Gastrocnemius medialis (tissue), 4 donors: ENCODE measurements around the gene PCLO. TPM values are rescaled to one million over a fixed set of nuclear protein-coding genes. Genes with fewer than 3 reads are reported as not detected.

ENCODE experiments used
- ATAC-seq, 2 donors: fragments of 150-250 bp; one replicate each; pipeline ENCODE4 v1.9.1; 2016
- DNase-seq, 2 donors: peaks; one replicate each; pipeline ENCODE4 v3.0.0-alpha.2; 2019
- H3K27ac ChIP-seq, 4 donors: fragments of 200-600 bp; sonication (generic); 1 replicate in 1 of 4; 2 replicates in 3 of 4; pipeline ENCODE4 v1.5.1; 2016 to 2018; ENCODE audit warnings: mild to moderate bottlenecking in 2 of 4, moderate library complexity in 1 of 4
- H3K27me3 ChIP-seq, 3 donors: fragments of 200-600 bp; sonication (generic) in 2 of 3; 1 replicate in 1 of 3; 2 replicates in 2 of 3; pipeline versions ENCODE4 v1.5.1 to v1.6.0; 2016 to 2019; ENCODE audit warnings: mild to moderate bottlenecking in 1 of 3, moderate library complexity in 1 of 3
- H3K36me3 ChIP-seq, 2 donors: fragments of 200-600 bp; sonication (generic) in 1 of 2; one replicate each; pipeline ENCODE4 v1.5.1; 2017 to 2018
- H3K4me1 ChIP-seq, 2 donors: fragments of 200-600 bp; sonication (generic) in 1 of 2; one replicate each; pipeline ENCODE4 v1.5.1; 2016 to 2017; ENCODE audit warnings: mild to moderate bottlenecking in 2 of 2
- H3K4me3 ChIP-seq, 4 donors: fragments of 200-600 bp; sonication (generic) in 3 of 4; 1 replicate in 1 of 4; 2 replicates in 3 of 4; pipeline ENCODE4 v1.5.1; 2016 to 2019; ENCODE audit warnings: mild to moderate bottlenecking in 2 of 4
- H3K9me3 ChIP-seq, 3 donors: fragments of 200-600 bp; sonication (generic) in 2 of 3; 1 replicate in 1 of 3; 2 replicates in 2 of 3; pipeline ENCODE4 v1.5.1; 2016 to 2019
- POLR2A ChIP-seq, 2 donors: fragments of 450-650 bp; IDR thresholded peaks; one replicate each; pipeline ENCODE4 v1.6.1; 2017; ENCODE audit warnings: antibody characterized with exemption in 2 of 2, mild to moderate bottlenecking in 2 of 2, moderate library complexity in 2 of 2
- in situ Hi-C, 4 donors: fragments of 200-750 bp; cut with MboI; loops; one replicate each; pipeline versions ENCODE4 v1.15.0 to v1.8.0; 2017; ENCODE audit warnings: low sequenced_read_pairs in 4 of 4
- intact Hi-C: fragments of 100-400 bp; cut with DNase I; formaldehyde crosslinking; loops from one replicate; pipeline ENCODE4 v1.15.1; 2023; ENCODE audit warnings: low total_unique reads
- total RNA-seq, 4 donors: library from RNA; depleted of rRNA; stranded (reverse); fragments of >200 nt; gene quantifications; one replicate each; pipeline versions ENCODE4 v1.1.0 to v1.2.3, GENCODE V29; 2016
- TF ChIP-seq, protein P1 (sequence below), 5 experiments: fragments of 450-650 bp in 3 of 5; fragments of 200-600 bp in 2 of 5; sonication (generic) in 2 of 5; IDR thresholded peaks in 4 of 5; conservative IDR thresholded peaks in 1 of 5; 1 replicate in 4 of 5; 2 replicates in 1 of 5; pipeline ENCODE4 v1.5.1; 2016 to 2019; ENCODE audit warnings: antibody characterized with exemption in 5 of 5, mild to moderate bottlenecking in 3 of 5, moderate library complexity in 3 of 5

Gene PCLO, protein sequence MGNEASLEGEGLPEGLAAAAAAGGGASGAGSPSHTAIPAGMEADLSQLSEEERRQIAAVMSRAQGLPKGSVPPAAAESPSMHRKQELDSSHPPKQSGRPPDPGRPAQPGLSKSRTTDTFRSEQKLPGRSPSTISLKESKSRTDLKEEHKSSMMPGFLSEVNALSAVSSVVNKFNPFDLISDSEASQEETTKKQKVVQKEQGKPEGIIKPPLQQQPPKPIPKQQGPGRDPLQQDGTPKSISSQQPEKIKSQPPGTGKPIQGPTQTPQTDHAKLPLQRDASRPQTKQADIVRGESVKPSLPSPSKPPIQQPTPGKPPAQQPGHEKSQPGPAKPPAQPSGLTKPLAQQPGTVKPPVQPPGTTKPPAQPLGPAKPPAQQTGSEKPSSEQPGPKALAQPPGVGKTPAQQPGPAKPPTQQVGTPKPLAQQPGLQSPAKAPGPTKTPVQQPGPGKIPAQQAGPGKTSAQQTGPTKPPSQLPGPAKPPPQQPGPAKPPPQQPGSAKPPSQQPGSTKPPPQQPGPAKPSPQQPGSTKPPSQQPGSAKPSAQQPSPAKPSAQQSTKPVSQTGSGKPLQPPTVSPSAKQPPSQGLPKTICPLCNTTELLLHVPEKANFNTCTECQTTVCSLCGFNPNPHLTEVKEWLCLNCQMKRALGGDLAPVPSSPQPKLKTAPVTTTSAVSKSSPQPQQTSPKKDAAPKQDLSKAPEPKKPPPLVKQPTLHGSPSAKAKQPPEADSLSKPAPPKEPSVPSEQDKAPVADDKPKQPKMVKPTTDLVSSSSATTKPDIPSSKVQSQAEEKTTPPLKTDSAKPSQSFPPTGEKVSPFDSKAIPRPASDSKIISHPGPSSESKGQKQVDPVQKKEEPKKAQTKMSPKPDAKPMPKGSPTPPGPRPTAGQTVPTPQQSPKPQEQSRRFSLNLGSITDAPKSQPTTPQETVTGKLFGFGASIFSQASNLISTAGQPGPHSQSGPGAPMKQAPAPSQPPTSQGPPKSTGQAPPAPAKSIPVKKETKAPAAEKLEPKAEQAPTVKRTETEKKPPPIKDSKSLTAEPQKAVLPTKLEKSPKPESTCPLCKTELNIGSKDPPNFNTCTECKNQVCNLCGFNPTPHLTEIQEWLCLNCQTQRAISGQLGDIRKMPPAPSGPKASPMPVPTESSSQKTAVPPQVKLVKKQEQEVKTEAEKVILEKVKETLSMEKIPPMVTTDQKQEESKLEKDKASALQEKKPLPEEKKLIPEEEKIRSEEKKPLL (N-terminal part only)
- under 1 TPM in 2 of 4 donors, not detected in 2; 0.05 to 0.29 TPM for total RNA-seq

DNA sequence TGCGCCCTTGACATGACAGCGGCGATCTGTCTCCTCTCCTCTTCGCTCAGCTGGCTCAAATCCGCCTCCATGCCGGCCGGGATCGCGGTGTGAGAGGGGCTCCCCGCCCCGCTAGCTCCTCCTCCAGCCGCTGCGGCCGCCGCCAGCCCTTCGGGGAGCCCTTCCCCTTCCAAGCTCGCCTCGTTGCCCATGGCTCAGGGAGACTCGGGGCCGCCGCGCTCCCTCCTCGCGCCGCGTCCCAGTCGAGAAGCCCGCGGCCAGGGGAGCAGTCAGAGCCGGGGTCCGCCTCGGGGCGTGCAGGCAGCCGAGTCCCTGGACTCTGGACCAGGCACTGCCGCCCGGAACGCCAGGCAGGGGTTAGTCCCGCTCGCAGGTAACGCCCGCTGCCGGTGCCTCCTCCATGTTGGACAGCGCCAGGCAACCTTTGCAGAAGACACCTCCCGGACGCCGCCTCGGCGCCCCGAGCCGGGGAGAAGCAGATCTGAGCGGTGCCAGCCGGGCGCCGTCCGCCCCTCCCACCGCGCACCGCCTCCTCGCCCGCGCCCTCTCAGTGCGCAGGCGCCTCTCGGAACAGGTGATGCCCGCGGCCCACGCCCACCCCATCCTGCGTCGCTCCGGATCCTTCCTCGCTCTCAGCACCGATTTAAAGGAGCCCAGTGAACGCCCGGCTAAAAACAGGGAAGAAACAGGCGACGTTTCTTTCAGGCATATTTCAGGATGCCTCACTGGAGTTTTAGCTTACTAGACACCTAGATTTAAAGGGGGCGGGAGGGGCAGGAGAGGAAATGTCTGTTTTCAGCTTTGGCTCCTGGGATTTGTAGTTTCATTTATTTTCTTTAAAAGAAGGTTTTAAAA is at the start of gene PCLO:
TSS of gene PCLO (minus strand) at position 483 of the 855 bp plus-strand sequence. CDS start at position 191, 292 bp downstream.
- no peak for TF ChIP-seq POLR2A (IDR thresholded peaks at IDR 0.05)
- TF ChIP-seq, protein P1, sequence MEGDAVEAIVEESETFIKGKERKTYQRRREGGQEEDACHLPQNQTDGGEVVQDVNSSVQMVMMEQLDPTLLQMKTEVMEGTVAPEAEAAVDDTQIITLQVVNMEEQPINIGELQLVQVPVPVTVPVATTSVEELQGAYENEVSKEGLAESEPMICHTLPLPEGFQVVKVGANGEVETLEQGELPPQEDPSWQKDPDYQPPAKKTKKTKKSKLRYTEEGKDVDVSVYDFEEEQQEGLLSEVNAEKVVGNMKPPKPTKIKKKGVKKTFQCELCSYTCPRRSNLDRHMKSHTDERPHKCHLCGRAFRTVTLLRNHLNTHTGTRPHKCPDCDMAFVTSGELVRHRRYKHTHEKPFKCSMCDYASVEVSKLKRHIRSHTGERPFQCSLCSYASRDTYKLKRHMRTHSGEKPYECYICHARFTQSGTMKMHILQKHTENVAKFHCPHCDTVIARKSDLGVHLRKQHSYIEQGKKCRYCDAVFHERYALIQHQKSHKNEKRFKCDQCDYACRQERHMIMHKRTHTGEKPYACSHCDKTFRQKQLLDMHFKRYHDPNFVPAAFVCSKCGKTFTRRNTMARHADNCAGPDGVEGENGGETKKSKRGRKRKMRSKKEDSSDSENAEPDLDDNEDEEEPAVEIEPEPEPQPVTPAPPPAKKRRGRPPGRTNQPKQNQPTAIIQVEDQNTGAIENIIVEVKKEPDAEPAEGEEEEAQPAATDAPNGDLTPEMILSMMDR (IDR thresholded peaks at IDR 0.05 in 4 of 5, conservative IDR thresholded peaks at IDR 0.05 in 1 of 5): no peak
- ATAC-seq: no peak
- peak in 1 of 2 donors; percentile 18 for DNase-seq
- Histone ChIP-seq H3K4me1 (peaks cover 0 to 8% of the 10 kb centered on the region in 2 donors), H3K27ac (no peak within 1 kb of the TSS), H3K27me3 (peaks cover 6 to 23% (median 22%) of the 10 kb centered on the region in 3 donors), H3K36me3 (no peaks in the 10 kb centered on the region), H3K9me3 (no peaks in the 10 kb centered on the region), H3K4me3 (peak within 1 kb of the TSS; percentile 41 to 58 (median 48))
- intact Hi-C loops: no loop called here
- in situ Hi-C loops: no loop called here

DNA sequence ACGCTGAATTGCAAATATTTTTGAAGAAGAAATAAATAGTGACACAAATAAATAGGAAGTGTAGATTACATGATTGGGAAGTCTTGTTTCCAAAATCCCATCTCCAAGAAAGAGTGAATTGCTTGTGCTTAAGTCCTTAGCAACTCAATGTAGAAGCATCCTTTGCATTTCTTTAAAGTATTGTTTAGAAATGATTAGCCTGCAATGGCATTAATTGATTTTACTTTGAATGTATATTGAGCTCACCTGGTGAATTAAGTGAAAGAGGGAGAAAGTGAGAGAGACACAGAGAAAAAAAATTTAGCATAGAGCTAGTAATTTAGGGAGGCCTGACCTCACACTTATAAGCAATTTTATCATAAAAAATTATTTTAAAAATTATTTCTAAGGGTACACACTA is 49.0 kb upstream of the PCLO start:
- no peak overlapping the region for H3K27ac ChIP-seq
- no peak for DNase-seq
- intact Hi-C loops: no loop called here
- no peak for ATAC-seq
- H3K4me3 ChIP-seq: no peak overlapping the region
- H3K9me3 ChIP-seq: no peaks in the 10 kb centered on the region
- no peaks in the 10 kb centered on the region for H3K4me1 ChIP-seq
- in situ Hi-C loops: no loop called here
- no peaks in the 10 kb centered on the region for H3K36me3 ChIP-seq
- TF ChIP-seq POLR2A (IDR thresholded peaks at IDR 0.05): no peak
- TF ChIP-seq, protein P1 (IDR thresholded peaks at IDR 0.05 in 4 of 5, conservative IDR thresholded peaks at IDR 0.05 in 1 of 5): no peak
- H3K27me3 ChIP-seq: no peaks in the 10 kb centered on the region

DNA sequence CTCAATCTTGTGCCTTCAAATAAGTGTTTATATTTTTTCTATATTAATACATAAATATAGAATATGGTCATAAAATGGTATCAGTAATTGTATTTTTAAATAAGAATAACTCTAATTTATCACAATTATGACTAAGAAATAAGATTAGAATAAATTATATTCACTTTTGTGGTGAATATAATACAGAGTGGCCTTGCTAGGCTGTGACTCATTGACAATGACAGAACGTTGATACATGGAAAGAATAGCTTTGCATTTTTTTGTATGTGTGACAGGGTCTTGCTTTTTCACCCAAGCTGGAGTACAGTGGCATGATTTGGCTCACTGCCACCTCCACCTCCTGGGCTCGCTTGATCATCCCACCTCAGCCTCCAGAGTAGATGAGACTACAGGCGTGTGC is 47.8 kb upstream of the PCLO start:
- in situ Hi-C loops: no loop called here
- Histone ChIP-seq H3K9me3 (no peaks in the 10 kb centered on the region), H3K4me1 (no peaks in the 10 kb centered on the region), H3K4me3 (no peak overlapping the region), H3K36me3 (no peaks in the 10 kb centered on the region), H3K27me3 (no peaks in the 10 kb centered on the region), H3K27ac (no peak overlapping the region)
- ATAC-seq (no peak), DNase-seq (no peak)
- TF ChIP-seq, protein P1 (IDR thresholded peaks at IDR 0.05 in 4 of 5, conservative IDR thresholded peaks at IDR 0.05 in 1 of 5): no peak
- no peak for TF ChIP-seq POLR2A (IDR thresholded peaks at IDR 0.05)
- intact Hi-C loops: no loop called here

DNA sequence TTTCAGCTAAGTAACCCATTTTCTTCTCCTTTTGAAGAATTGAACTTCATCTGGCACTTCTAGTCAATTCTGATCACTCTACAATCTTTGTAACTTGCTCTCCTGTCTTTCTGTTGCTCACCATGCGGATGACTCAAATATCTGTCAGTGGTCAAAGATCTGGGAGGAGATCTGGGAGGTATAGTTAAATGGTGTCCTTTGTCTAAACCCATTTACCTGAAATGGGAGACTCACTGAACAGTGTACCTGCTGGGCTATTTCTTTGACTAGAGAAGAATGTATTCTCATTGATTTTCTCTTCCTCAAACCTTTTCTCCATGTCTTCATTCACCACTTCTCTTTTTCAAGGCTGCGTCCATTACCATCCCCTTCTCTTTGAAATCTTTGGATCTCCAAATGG is 42.0 kb upstream of the PCLO start:
- H3K4me3 ChIP-seq: no peak overlapping the region
- H3K36me3 ChIP-seq: no peaks in the 10 kb centered on the region
- no peaks in the 10 kb centered on the region for H3K27me3 ChIP-seq
- in situ Hi-C loops: no loop called here
- TF ChIP-seq POLR2A (IDR thresholded peaks at IDR 0.05): no peak
- TF ChIP-seq, protein P1 (IDR thresholded peaks at IDR 0.05 in 4 of 5, conservative IDR thresholded peaks at IDR 0.05 in 1 of 5): no peak
- DNase-seq (no peak), ATAC-seq (no peak)
- H3K4me1 ChIP-seq: no peaks in the 10 kb centered on the region
- intact Hi-C loops: no loop called here
- no peaks in the 10 kb centered on the region for H3K9me3 ChIP-seq
- no peak overlapping the region for H3K27ac ChIP-seq
